Neural cell (in vitro differentiated cells): ENCODE results near the gene NR1H4. TPM values are rescaled to one million over a fixed set of nuclear protein-coding genes. Genes with fewer than 3 reads are reported as not detected.

ENCODE experiments used
- H2AFZ ChIP-seq: fragments of 200-600, 300-800 bp; sonication (generic), shearing (Covaris generic); 2 replicates; pipeline ENCODE4 v1.6.0; 2014; ENCODE audit warnings: low read depth, mild to moderate bottlenecking, antibody characterized with exemption, low read length, moderate library complexity
- H3F3A ChIP-seq: fragments of 200-600 bp; shearing (Covaris generic); 2 replicates; pipeline ENCODE4 v1.6.1; 2016; ENCODE audit warnings: mild to moderate bottlenecking, moderate library complexity, mixed read lengths, antibody characterized with exemption, low read length; ENCODE audit not compliant: insufficient read depth, poor library complexity, severe bottlenecking
- H3K27ac ChIP-seq: fragments of 200-600, 300-800 bp; sonication (generic), shearing (Covaris generic); 2 replicates; pipeline ENCODE4 v1.5.1; 2014; ENCODE audit warnings: mild to moderate bottlenecking, low read length, moderate library complexity
- H3K27me3 ChIP-seq: fragments of 300-800, 200-600 bp; sonication (generic), shearing (Covaris generic); 2 replicates; pipeline ENCODE4 v1.6.0; 2014; ENCODE audit warnings: mild to moderate bottlenecking, low read depth, low read length, moderate library complexity; ENCODE audit not compliant: insufficient read depth
- H3K36me3 ChIP-seq: fragments of 300-800, 200-600 bp; sonication (generic), shearing (Covaris generic); 2 replicates; pipeline ENCODE4 v1.5.1; 2014; ENCODE audit warnings: mild to moderate bottlenecking, antibody characterized with exemption, low read length, moderate library complexity; ENCODE audit not compliant: insufficient read depth
- H3K4me2 ChIP-seq: fragments of 300-800, 200-600 bp; sonication (generic), shearing (Covaris generic); 2 replicates; pipeline ENCODE4 v1.6.0; 2014; ENCODE audit warnings: mild to moderate bottlenecking, low read length
- H3K4me3 ChIP-seq: fragments of 300-800, 200-600 bp; sonication (generic), shearing (Covaris generic); 2 replicates; pipeline ENCODE4 v1.5.1; 2014; ENCODE audit warnings: mild to moderate bottlenecking, low read length, moderate library complexity
- H3K79me2 ChIP-seq: fragments of 200-600 bp; shearing (Covaris generic); replicated peaks from 2 replicates; pipeline ENCODE4 v1.6.0; 2014; ENCODE audit warnings: mild to moderate bottlenecking, low read length, moderate library complexity; ENCODE audit not compliant: insufficient read depth
- H3K9ac ChIP-seq: fragments of 300-800, 200-600 bp; sonication (generic), shearing (Covaris generic); 2 replicates; pipeline ENCODE4 v1.6.1; 2016; ENCODE audit warnings: mild to moderate bottlenecking, low read length, mixed read lengths
- H3K9me2 ChIP-seq: fragments of 200-600 bp; shearing (Covaris generic); 2 replicates; pipeline ENCODE4 v1.6.1; 2016; ENCODE audit warnings: mild to moderate bottlenecking, low read length, mixed read lengths; ENCODE audit not compliant: insufficient read depth
- H3K9me3 ChIP-seq: fragments of 200-600, 300-800 bp; sonication (generic), shearing (Covaris generic); 2 replicates; pipeline ENCODE4 v1.6.1; 2016; ENCODE audit warnings: mild to moderate bottlenecking, mixed run types, low read length, moderate library complexity, mixed read lengths
- H4K20me1 ChIP-seq: fragments of 200-600 bp; shearing (Covaris generic); 2 replicates; pipeline ENCODE4 v1.6.1; 2016; ENCODE audit warnings: mild to moderate bottlenecking, mixed run types; ENCODE audit not compliant: insufficient read depth
- EP300 ChIP-seq: fragments of 450-650 bp; conservative IDR thresholded peaks from 2 replicates; pipeline ENCODE4 v1.6.1; 2014; ENCODE audit warnings: antibody characterized with exemption, mild to moderate bottlenecking, moderate library complexity; ENCODE audit not compliant: poor library complexity, severe bottlenecking
- EZH2 ChIP-seq: fragments of 200-600, 300-800 bp; shearing (Covaris generic), sonication (generic); IDR thresholded peaks from 2 replicates; pipeline ENCODE4 v1.6.1; 2014; ENCODE audit warnings: antibody characterized with exemption, low read length, borderline replicate concordance, mild to moderate bottlenecking; ENCODE audit not compliant: insufficient read depth, poor library complexity, severe bottlenecking
- MXI1 ChIP-seq: fragments of 450-650 bp; conservative IDR thresholded peaks from 2 replicates; pipeline ENCODE4 v1.6.1; 2014; ENCODE audit warnings: antibody characterized with exemption, mild to moderate bottlenecking; ENCODE audit not compliant: poor library complexity, severe bottlenecking
- POLR2AphosphoS5 ChIP-seq: IDR thresholded peaks from 2 replicates; pipeline ENCODE4 v1.6.1; 2012
- RAD21 ChIP-seq: fragments of 450-650 bp; conservative IDR thresholded peaks from 2 replicates; pipeline ENCODE4 v1.6.1; 2014; ENCODE audit warnings: antibody characterized with exemption, mild to moderate bottlenecking, moderate library complexity
- SMC3 ChIP-seq: fragments of 450-650 bp; conservative IDR thresholded peaks from 2 replicates; pipeline ENCODE4 v1.6.1; 2014; ENCODE audit warnings: antibody characterized with exemption, mild to moderate bottlenecking, moderate library complexity; ENCODE audit not compliant: poor library complexity
- TAF1 ChIP-seq: IDR thresholded peaks from 2 replicates; pipeline ENCODE4 v1.6.1; 2012; ENCODE audit warnings: low read depth
- polyA plus RNA-seq: library from polyadenylated mRNA; depleted of rRNA; stranded (reverse); fragments of >200 nt; gene quantifications from 2 replicates; pipeline ENCODE4 v1.2.3, GENCODE V29; 2014
- TF ChIP-seq, protein P1 (sequence below): fragments of 450-650 bp; IDR thresholded peaks from 2 replicates; pipeline ENCODE4 v1.5.1; 2014; ENCODE audit warnings: antibody characterized with exemption, mild to moderate bottlenecking, moderate library complexity; ENCODE audit not compliant: poor library complexity, severe bottlenecking
- TF ChIP-seq, protein P2 (sequence below): IDR thresholded peaks from 2 replicates; pipeline ENCODE4 v1.6.1; 2012; ENCODE audit warnings: borderline replicate concordance

Gene NR1H4
- polyA plus RNA-seq, 1 donor from 2014 or later = not detected

DNA sequence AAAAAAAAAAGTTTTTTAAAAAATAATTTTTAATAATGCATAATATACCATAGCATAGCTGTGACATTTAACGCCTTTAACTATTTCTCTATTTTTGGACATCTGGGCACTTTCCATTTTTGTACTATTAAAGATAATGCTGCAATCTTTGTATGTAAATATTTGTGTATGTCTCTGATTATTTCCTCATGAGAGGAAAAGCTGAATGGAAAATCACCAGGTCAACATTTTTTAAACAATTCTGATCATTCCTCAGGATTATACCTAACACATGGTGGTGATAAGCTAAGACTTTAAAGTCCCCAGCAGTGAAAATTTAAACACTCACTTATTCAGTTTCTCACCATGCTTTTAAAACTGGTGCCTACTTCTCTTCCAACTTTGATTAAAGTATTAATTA lies 31.3 kb upstream of the NR1H4 start:
- TF ChIP-seq POLR2AphosphoS5 = no peak
- TF ChIP-seq, protein P1, sequence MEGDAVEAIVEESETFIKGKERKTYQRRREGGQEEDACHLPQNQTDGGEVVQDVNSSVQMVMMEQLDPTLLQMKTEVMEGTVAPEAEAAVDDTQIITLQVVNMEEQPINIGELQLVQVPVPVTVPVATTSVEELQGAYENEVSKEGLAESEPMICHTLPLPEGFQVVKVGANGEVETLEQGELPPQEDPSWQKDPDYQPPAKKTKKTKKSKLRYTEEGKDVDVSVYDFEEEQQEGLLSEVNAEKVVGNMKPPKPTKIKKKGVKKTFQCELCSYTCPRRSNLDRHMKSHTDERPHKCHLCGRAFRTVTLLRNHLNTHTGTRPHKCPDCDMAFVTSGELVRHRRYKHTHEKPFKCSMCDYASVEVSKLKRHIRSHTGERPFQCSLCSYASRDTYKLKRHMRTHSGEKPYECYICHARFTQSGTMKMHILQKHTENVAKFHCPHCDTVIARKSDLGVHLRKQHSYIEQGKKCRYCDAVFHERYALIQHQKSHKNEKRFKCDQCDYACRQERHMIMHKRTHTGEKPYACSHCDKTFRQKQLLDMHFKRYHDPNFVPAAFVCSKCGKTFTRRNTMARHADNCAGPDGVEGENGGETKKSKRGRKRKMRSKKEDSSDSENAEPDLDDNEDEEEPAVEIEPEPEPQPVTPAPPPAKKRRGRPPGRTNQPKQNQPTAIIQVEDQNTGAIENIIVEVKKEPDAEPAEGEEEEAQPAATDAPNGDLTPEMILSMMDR = no peak
- TF ChIP-seq, protein P2, sequence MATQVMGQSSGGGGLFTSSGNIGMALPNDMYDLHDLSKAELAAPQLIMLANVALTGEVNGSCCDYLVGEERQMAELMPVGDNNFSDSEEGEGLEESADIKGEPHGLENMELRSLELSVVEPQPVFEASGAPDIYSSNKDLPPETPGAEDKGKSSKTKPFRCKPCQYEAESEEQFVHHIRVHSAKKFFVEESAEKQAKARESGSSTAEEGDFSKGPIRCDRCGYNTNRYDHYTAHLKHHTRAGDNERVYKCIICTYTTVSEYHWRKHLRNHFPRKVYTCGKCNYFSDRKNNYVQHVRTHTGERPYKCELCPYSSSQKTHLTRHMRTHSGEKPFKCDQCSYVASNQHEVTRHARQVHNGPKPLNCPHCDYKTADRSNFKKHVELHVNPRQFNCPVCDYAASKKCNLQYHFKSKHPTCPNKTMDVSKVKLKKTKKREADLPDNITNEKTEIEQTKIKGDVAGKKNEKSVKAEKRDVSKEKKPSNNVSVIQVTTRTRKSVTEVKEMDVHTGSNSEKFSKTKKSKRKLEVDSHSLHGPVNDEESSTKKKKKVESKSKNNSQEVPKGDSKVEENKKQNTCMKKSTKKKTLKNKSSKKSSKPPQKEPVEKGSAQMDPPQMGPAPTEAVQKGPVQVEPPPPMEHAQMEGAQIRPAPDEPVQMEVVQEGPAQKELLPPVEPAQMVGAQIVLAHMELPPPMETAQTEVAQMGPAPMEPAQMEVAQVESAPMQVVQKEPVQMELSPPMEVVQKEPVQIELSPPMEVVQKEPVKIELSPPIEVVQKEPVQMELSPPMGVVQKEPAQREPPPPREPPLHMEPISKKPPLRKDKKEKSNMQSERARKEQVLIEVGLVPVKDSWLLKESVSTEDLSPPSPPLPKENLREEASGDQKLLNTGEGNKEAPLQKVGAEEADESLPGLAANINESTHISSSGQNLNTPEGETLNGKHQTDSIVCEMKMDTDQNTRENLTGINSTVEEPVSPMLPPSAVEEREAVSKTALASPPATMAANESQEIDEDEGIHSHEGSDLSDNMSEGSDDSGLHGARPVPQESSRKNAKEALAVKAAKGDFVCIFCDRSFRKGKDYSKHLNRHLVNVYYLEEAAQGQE = no peak
- TF ChIP-seq MXI1 = no peak
- no peak for TF ChIP-seq SMC3
- no peak for TF ChIP-seq EZH2
- no peak for TF ChIP-seq TAF1
- no peak for TF ChIP-seq EP300
- no peak for TF ChIP-seq RAD21
- H3K4me2 ChIP-seq = no peak overlapping the region
- no peak overlapping the region for H2AFZ ChIP-seq
- no peaks in the 10 kb centered on the region for H3K9me2 ChIP-seq
- H3K9me3 ChIP-seq = no peaks in the 10 kb centered on the region
- no peak overlapping the region for H3K27ac ChIP-seq
- no peak overlapping the region for H3K9ac ChIP-seq
- H3K27me3 ChIP-seq = no peaks in the 10 kb centered on the region
- no peaks in the 10 kb centered on the region for H3F3A ChIP-seq
- H3K79me2 ChIP-seq = no peaks in the 10 kb centered on the region
- H4K20me1 ChIP-seq = no peaks in the 10 kb centered on the region
- no peak overlapping the region for H3K4me3 ChIP-seq
- H3K36me3 ChIP-seq = no peaks in the 10 kb centered on the region

GRCh38 chr12:100443434-100443833 lies 30.2 kb upstream of the NR1H4 start:
- no peak overlapping the region for H3K9ac ChIP-seq
- no peak overlapping the region for H2AFZ ChIP-seq
- H3K4me3 ChIP-seq = no peak overlapping the region
- no peaks in the 10 kb centered on the region for H3K9me3 ChIP-seq
- H3K27me3 ChIP-seq = no peaks in the 10 kb centered on the region
- H3K4me2 ChIP-seq = no peak overlapping the region
- TF ChIP-seq, protein P1 = no peak
- TF ChIP-seq SMC3 (no peak), MXI1 (no peak), TAF1 (no peak), EP300 (no peak), EZH2 (no peak), POLR2AphosphoS5 (no peak), RAD21 (no peak)
- TF ChIP-seq, protein P2 = no peak
- H3F3A ChIP-seq = no peaks in the 10 kb centered on the region
- H3K36me3 ChIP-seq = no peaks in the 10 kb centered on the region
- no peaks in the 10 kb centered on the region for H4K20me1 ChIP-seq
- H3K79me2 ChIP-seq = no peaks in the 10 kb centered on the region
- H3K9me2 ChIP-seq = no peaks in the 10 kb centered on the region
- H3K27ac ChIP-seq = no peak overlapping the region
